GM10847 (cell line): ENCODE data around the gene TMEM202.

Experiments
- POLR2A ChIP-seq: IDR thresholded peaks from 2 replicates; pipeline ENCODE4 v1.6.1; 2011; ENCODE audit not compliant: insufficient read length; ENCODE audit errors: extremely low read depth

The TMEM202 gene

GRCh38 chr15:72451224-72451623 is 53.1 kb downstream of the TMEM202 start:
- TF ChIP-seq POLR2A, result no peak

- no peak for TF ChIP-seq POLR2A
Measured at GRCh38 chr15:72456684-72457083, 58.6 kb downstream of the TMEM202 start.
